B cell (primary cell): ENCODE measurements around the gene ZMYND15.

ENCODE experiments used
- CTCF ChIP-seq: fragments of 200-600 bp; IDR thresholded peaks from one replicate; pipeline ENCODE4 v1.8.0; 2022; ENCODE audit warnings: antibody characterized with exemption, mild to moderate bottlenecking
- EZH2 ChIP-seq: IDR thresholded peaks from 2 replicates; pipeline ENCODE4 v1.6.1; 2012; ENCODE audit warnings: borderline replicate concordance, low read depth, mild to moderate bottlenecking, moderate library complexity, low read length; ENCODE audit not compliant: insufficient read depth, poor library complexity, severe bottlenecking

GRCh38 chr17:4690745-4691144, 48.9 kb upstream of the ZMYND15 start:
- TF ChIP-seq EZH2 (no peak), CTCF (no peak)
